ENCODE results near the gene SORCS3.

GRCh38 chr10:104804880-104805279, 163.8 kb downstream of the SORCS3 start:
- TF ChIP-seq YY1 (IDR thresholded peaks at IDR 0.05; ENCODE audit: extremely low read depth, insufficient replicate concordance, low read depth, low read length) (no peak), SP1 (IDR thresholded peaks at IDR 0.05; ENCODE audit: low read depth) (no peak), SRF (IDR thresholded peaks at IDR 0.05; ENCODE audit: low read depth) (no peak)
- TF ChIP-seq, protein P1, sequence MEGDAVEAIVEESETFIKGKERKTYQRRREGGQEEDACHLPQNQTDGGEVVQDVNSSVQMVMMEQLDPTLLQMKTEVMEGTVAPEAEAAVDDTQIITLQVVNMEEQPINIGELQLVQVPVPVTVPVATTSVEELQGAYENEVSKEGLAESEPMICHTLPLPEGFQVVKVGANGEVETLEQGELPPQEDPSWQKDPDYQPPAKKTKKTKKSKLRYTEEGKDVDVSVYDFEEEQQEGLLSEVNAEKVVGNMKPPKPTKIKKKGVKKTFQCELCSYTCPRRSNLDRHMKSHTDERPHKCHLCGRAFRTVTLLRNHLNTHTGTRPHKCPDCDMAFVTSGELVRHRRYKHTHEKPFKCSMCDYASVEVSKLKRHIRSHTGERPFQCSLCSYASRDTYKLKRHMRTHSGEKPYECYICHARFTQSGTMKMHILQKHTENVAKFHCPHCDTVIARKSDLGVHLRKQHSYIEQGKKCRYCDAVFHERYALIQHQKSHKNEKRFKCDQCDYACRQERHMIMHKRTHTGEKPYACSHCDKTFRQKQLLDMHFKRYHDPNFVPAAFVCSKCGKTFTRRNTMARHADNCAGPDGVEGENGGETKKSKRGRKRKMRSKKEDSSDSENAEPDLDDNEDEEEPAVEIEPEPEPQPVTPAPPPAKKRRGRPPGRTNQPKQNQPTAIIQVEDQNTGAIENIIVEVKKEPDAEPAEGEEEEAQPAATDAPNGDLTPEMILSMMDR (IDR thresholded peaks at IDR 0.05 in 2 of 3, conservative IDR thresholded peaks at IDR 0.05 in 1 of 3; ENCODE audit: borderline replicate concordance in 1 of 3, insufficient read depth in 1 of 3, low read depth in 2 of 3, low read length in 2 of 3) = no peak
